Measurements from ENCODE around the gene ZAR1L. TPM values are rescaled to one million over a fixed set of nuclear protein-coding genes. Genes with fewer than 3 reads are reported as not detected.

The ZAR1L gene
- total and polyA plus RNA-seq, 9 of the 15 experiments (the other 6 are each of a cell fraction or from before 2014, with no cell fraction given): not detected

DNA sequence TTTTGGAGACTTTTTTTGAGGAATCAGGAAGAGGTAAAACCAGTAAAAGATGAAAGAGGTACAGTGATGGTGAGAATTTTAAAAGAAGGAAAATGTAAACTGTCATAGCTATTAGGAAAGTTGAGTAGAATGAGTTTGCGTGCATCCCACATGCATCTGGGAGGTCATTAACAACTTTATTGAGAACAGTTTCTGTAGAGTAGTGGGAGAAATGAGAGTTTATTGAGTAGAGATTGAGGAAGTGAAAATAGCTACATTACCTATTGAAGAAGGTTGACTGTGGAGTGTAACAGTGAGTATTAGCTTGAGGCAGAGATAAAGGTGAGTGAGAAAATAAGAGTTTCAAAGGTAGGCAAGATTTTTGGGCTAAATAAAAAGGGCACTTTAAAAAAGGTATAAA lies 38.9 kb upstream of the ZAR1L start:
- 100% methylated on average over 1 of the region's 1 CpG for WGBS (ENCODE audit: insufficient coverage, low coverage, missing lambda C conversion rate)
- H2AFZ ChIP-seq (ENCODE audit: low read depth, low read length): no peak overlapping the region
- H4K20me1 ChIP-seq (replicated peaks; ENCODE audit: control insufficient read depth, insufficient read depth, low read length): no peaks in the 10 kb centered on the region
- no peak for FAIRE-seq
- no peak overlapping the region for H3K27ac ChIP-seq (ENCODE audit: extremely low read depth, low read depth, low read length)
- H3K9me1 ChIP-seq (ENCODE audit: control insufficient read depth, insufficient read depth, low read length): no peaks in the 10 kb centered on the region
- no TSS peak for BruUV-seq (replicated peaks)
- no peak overlapping the region for H3K9ac ChIP-seq (ENCODE audit: insufficient read depth in 1 of 2, low read depth in 2 of 2, low read length in 2 of 2)
- H3K79me2 ChIP-seq (ENCODE audit: control insufficient read depth, insufficient read depth, low read length): no peaks in the 10 kb centered on the region
- H3K9me3 ChIP-seq (replicated peaks; ENCODE audit: control insufficient read depth, insufficient read depth, low read depth, low read length): no peaks in the 10 kb centered on the region
- no peak for DNase-seq (ENCODE audit: extremely low read depth in 1 of 4, low spot score in 3 of 4)
- ChIA-PET POLR2A (no interaction called here), CTCF (ENCODE audit: low intra/inter-chr PET ratio) (no interaction called here)
- H3K36me3 ChIP-seq (ENCODE audit: control insufficient read depth, insufficient read depth, low read length): peaks cover 25% of the 10 kb centered on the region
- ATAC-seq: no peak
- in situ Hi-C loops (cut with MboI): no loop called here
- no peak overlapping the region for H3K4me2 ChIP-seq (ENCODE audit: insufficient read depth, low read length)
- TF ChIP-seq, protein P1, sequence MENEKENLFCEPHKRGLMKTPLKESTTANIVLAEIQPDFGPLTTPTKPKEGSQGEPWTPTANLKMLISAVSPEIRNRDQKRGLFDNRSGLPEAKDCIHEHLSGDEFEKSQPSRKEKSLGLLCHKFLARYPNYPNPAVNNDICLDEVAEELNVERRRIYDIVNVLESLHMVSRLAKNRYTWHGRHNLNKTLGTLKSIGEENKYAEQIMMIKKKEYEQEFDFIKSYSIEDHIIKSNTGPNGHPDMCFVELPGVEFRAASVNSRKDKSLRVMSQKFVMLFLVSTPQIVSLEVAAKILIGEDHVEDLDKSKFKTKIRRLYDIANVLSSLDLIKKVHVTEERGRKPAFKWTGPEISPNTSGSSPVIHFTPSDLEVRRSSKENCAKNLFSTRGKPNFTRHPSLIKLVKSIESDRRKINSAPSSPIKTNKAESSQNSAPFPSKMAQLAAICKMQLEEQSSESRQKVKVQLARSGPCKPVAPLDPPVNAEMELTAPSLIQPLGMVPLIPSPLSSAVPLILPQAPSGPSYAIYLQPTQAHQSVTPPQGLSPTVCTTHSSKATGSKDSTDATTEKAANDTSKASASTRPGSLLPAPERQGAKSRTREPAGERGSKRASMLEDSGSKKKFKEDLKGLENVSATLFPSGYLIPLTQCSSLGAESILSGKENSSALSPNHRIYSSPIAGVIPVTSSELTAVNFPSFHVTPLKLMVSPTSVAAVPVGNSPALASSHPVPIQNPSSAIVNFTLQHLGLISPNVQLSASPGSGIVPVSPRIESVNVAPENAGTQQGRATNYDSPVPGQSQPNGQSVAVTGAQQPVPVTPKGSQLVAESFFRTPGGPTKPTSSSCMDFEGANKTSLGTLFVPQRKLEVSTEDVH (IDR thresholded peaks at IDR 0.05; ENCODE audit: low read depth, partially characterized antibody): no peak
- TF ChIP-seq HNRNPK (IDR thresholded peaks at IDR 0.05; ENCODE audit: low read depth, low read length, poor library complexity, severe bottlenecking) (no peak), FOSL1 (tag; conservative IDR thresholded peaks at IDR 0.05) (no peak), ETS2 (tag; IDR thresholded peaks at IDR 0.05; ENCODE audit: borderline replicate concordance, poor library complexity, severe bottlenecking) (no peak), ETV6 (IDR thresholded peaks at IDR 0.05; ENCODE audit: borderline replicate concordance in 1 of 2, low read depth in 2 of 2, low read length in 1 of 2) (no peak), ETV6 (CRISPR knock-in tag; IDR thresholded peaks at IDR 0.05; ENCODE audit: borderline replicate concordance) (no peak), SMC3 (conservative IDR thresholded peaks at IDR 0.05; ENCODE audit: insufficient read depth, low read depth, low read length) (no peak), TARDBP (IDR thresholded peaks at IDR 0.05) (no peak), C11orf30 (IDR thresholded peaks at IDR 0.05; ENCODE audit: low read depth) (no peak), PTTG1 (tag; IDR thresholded peaks at IDR 0.05; ENCODE audit: low read depth) (no peak), CXXC5 (CRISPR knock-in tag; IDR thresholded peaks at IDR 0.05) (no peak), BDP1 (IDR thresholded peaks at IDR 0.05; ENCODE audit: insufficient read depth, insufficient read length) (no peak)
- TF ChIP-seq, protein P2, sequence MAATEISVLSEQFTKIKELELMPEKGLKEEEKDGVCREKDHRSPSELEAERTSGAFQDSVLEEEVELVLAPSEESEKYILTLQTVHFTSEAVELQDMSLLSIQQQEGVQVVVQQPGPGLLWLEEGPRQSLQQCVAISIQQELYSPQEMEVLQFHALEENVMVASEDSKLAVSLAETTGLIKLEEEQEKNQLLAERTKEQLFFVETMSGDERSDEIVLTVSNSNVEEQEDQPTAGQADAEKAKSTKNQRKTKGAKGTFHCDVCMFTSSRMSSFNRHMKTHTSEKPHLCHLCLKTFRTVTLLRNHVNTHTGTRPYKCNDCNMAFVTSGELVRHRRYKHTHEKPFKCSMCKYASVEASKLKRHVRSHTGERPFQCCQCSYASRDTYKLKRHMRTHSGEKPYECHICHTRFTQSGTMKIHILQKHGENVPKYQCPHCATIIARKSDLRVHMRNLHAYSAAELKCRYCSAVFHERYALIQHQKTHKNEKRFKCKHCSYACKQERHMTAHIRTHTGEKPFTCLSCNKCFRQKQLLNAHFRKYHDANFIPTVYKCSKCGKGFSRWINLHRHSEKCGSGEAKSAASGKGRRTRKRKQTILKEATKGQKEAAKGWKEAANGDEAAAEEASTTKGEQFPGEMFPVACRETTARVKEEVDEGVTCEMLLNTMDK (IDR thresholded peaks at IDR 0.05; ENCODE audit: borderline replicate concordance, insufficient read depth, low read depth, low read length, poor library complexity, severe bottlenecking): no peak
- TF ChIP-seq, protein P3, sequence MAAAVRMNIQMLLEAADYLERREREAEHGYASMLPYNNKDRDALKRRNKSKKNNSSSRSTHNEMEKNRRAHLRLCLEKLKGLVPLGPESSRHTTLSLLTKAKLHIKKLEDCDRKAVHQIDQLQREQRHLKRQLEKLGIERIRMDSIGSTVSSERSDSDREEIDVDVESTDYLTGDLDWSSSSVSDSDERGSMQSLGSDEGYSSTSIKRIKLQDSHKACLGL (CRISPR knock-in tag; IDR thresholded peaks at IDR 0.05; ENCODE audit: borderline replicate concordance, poor library complexity, severe bottlenecking): no peak
- no peaks in the 10 kb centered on the region for H3K4me1 ChIP-seq (replicated peaks in 1 of 2; ENCODE audit: control insufficient read depth in 2 of 2, insufficient read depth in 2 of 2, low read length in 2 of 2)
- H3K4me3 ChIP-seq: no peak overlapping the region
- no peaks in the 10 kb centered on the region for H3K27me3 ChIP-seq (ENCODE audit: control insufficient read depth in 2 of 2, insufficient read depth in 2 of 2, low read length in 2 of 2)
- intact Hi-C loops (cut with micrococcal nuclease): no loop called here

All from K562 (cell line).